ENCODE results near the gene TBX5. TPM values are rescaled to one million over a fixed set of nuclear protein-coding genes. Genes with fewer than 3 reads are reported as not detected.

TBX5 gene
- total and polyA plus RNA-seq, 4 experiments from 2014 or later: not detected

- ChIA-PET POLR2A (ENCODE audit: partially characterized antibody) (no interaction called here), CTCF (ENCODE audit: partially characterized antibody) (no interaction called here)
- peaks cover 49% of the 10 kb centered on the region for H3K27me3 ChIP-seq (ENCODE audit: insufficient read depth, low read length)
- H3K27me3 Mint-ChIP-seq: peaks cover 52 to 59% of the 10 kb centered on the region in 2 donors
- no peak overlapping the region for H3K4me3 ChIP-seq (ENCODE audit: low read length in 2 of 2)
- H3K9me3 Mint-ChIP-seq: peaks cover 0 to 7% (median 5%) of the 10 kb centered on the region in 8 donors
- peaks cover 0 to 5% (median 0%) of the 10 kb centered on the region in 4 donors for H3K4me1 Mint-ChIP-seq
- H3K9me3 ChIP-seq (ENCODE audit: control insufficient read depth in 1 of 2, low read length in 2 of 2): no peaks in the 10 kb centered on the region
- no peak overlapping the region for H3K27ac ChIP-seq (ENCODE audit: low read depth, low read length)
- H3K27ac Mint-ChIP-seq: no peak overlapping the region
- no peak overlapping the region for H3K4me3 Mint-ChIP-seq
- intact Hi-C loops (cut with micrococcal nuclease): no loop called here
- H3K36me3 ChIP-seq (ENCODE audit: insufficient read depth, low read length): no peaks in the 10 kb centered on the region
- no peaks in the 10 kb centered on the region for H3K36me3 Mint-ChIP-seq
- H3K4me1 ChIP-seq (ENCODE audit: insufficient read depth, low read length): no peaks in the 10 kb centered on the region
- DNase-seq: no peak
Observed at GRCh38 chr12:114403011-114403689, 2.8 kb downstream of the TBX5 start.

- Histone ChIP-seq H3K36me3 (ENCODE audit: insufficient read depth, low read length) (no peaks in the 10 kb centered on the region), H3K27ac (ENCODE audit: low read depth, low read length) (no peak overlapping the region), H3K27me3 (ENCODE audit: insufficient read depth, low read length) (peaks cover 49% of the 10 kb centered on the region), H3K4me3 (ENCODE audit: low read length in 2 of 2) (no peak overlapping the region), H3K9me3 (ENCODE audit: control insufficient read depth in 1 of 2, low read length in 2 of 2) (no peaks in the 10 kb centered on the region), H3K4me1 (ENCODE audit: insufficient read depth, low read length) (no peaks in the 10 kb centered on the region)
- intact Hi-C loops (cut with micrococcal nuclease): no loop called here
- ChIA-PET POLR2A (ENCODE audit: partially characterized antibody) (no interaction called here), CTCF (ENCODE audit: partially characterized antibody) (no interaction called here)
- Mint-ChIP-seq H3K27me3 (peaks cover 52 to 61% of the 10 kb centered on the region in 2 donors), H3K36me3 (no peaks in the 10 kb centered on the region), H3K4me1 (peaks cover 0 to 4% (median 0%) of the 10 kb centered on the region in 4 donors), H3K27ac (no peak overlapping the region), H3K4me3 (no peak overlapping the region), H3K9me3 (peaks cover 0 to 9% (median 5%) of the 10 kb centered on the region in 8 donors)
- no peak for DNase-seq
Observed at GRCh38 chr12:114402084-114402717, 3.7 kb downstream of the TBX5 start.

GRCh38 chr12:114401328-114402083 is 4.4 kb downstream of the TBX5 start:
- ChIA-PET CTCF (ENCODE audit: partially characterized antibody) (no interaction called here), POLR2A (ENCODE audit: partially characterized antibody) (no interaction called here)
- H3K27me3 ChIP-seq (ENCODE audit: insufficient read depth, low read length): peaks cover 50% of the 10 kb centered on the region
- Mint-ChIP-seq H3K27me3 (peaks cover 49 to 59% of the 10 kb centered on the region in 2 donors), H3K36me3 (no peaks in the 10 kb centered on the region), H3K27ac (no peak overlapping the region), H3K9me3 (peaks cover 0 to 10% (median 4%) of the 10 kb centered on the region in 8 donors), H3K4me3 (no peak overlapping the region), H3K4me1 (peaks cover 0 to 1% (median 0%) of the 10 kb centered on the region in 4 donors)
- intact Hi-C loops (cut with micrococcal nuclease): no loop called here
- H3K4me1 ChIP-seq (ENCODE audit: insufficient read depth, low read length): no peaks in the 10 kb centered on the region
- DNase-seq: no peak
- H3K4me3 ChIP-seq (ENCODE audit: low read length in 2 of 2): no peak overlapping the region
- no peaks in the 10 kb centered on the region for H3K9me3 ChIP-seq (ENCODE audit: control insufficient read depth in 1 of 2, low read length in 2 of 2)
- no peaks in the 10 kb centered on the region for H3K36me3 ChIP-seq (ENCODE audit: insufficient read depth, low read length)
- no peak overlapping the region for H3K27ac ChIP-seq (ENCODE audit: low read depth, low read length)

GRCh38 chr12:114400925-114401324 is 5.0 kb downstream of the TBX5 start:
- Histone ChIP-seq H3K9me3 (ENCODE audit: control insufficient read depth in 1 of 2, low read length in 2 of 2) (no peaks in the 10 kb centered on the region), H3K4me3 (ENCODE audit: low read length in 2 of 2) (no peak overlapping the region), H3K27ac (ENCODE audit: low read depth, low read length) (no peak overlapping the region), H3K36me3 (ENCODE audit: insufficient read depth, low read length) (no peaks in the 10 kb centered on the region), H3K27me3 (ENCODE audit: insufficient read depth, low read length) (peaks cover 50% of the 10 kb centered on the region), H3K4me1 (ENCODE audit: insufficient read depth, low read length) (no peaks in the 10 kb centered on the region)
- Mint-ChIP-seq H3K9me3 (peaks cover 0 to 10% (median 4%) of the 10 kb centered on the region in 8 donors), H3K36me3 (no peaks in the 10 kb centered on the region), H3K27me3 (peaks cover 46 to 56% of the 10 kb centered on the region in 2 donors), H3K4me1 (no peaks in the 10 kb centered on the region), H3K4me3 (no peak overlapping the region), H3K27ac (no peak overlapping the region)
- ChIA-PET CTCF (ENCODE audit: partially characterized antibody) (no interaction called here), POLR2A (ENCODE audit: partially characterized antibody) (no interaction called here)
- DNase-seq: no peak
- intact Hi-C loops (cut with micrococcal nuclease): no loop called here

GRCh38 chr12:114400361-114400811 is 5.6 kb downstream of the TBX5 start:
- no peaks in the 10 kb centered on the region for H3K36me3 ChIP-seq (ENCODE audit: insufficient read depth, low read length)
- H3K27ac ChIP-seq (ENCODE audit: low read depth, low read length): no peak overlapping the region
- no peak for DNase-seq
- Mint-ChIP-seq H3K9me3 (peaks cover 0 to 11% (median 4%) of the 10 kb centered on the region in 8 donors), H3K27ac (no peak overlapping the region), H3K36me3 (no peaks in the 10 kb centered on the region), H3K4me3 (peak overlapping the region in 1 of 8 donors; percentile 35), H3K27me3 (peaks cover 51 to 56% of the 10 kb centered on the region in 2 donors), H3K4me1 (peaks cover 0 to 3% (median under 1%) of the 10 kb centered on the region in 4 donors)
- intact Hi-C loops (cut with micrococcal nuclease): no loop called here
- POLR2A ChIA-PET (ENCODE audit: partially characterized antibody): no interaction called here
- H3K4me1 ChIP-seq (ENCODE audit: insufficient read depth, low read length): no peaks in the 10 kb centered on the region
- no peaks in the 10 kb centered on the region for H3K9me3 ChIP-seq (ENCODE audit: control insufficient read depth in 1 of 2, low read length in 2 of 2)
- H3K4me3 ChIP-seq (ENCODE audit: low read length in 2 of 2): no peak overlapping the region
- H3K27me3 ChIP-seq (ENCODE audit: insufficient read depth, low read length): peaks cover 53% of the 10 kb centered on the region
- CTCF ChIA-PET (ENCODE audit: partially characterized antibody): no interaction called here

GRCh38 chr12:114399664-114400211 is 6.2 kb downstream of the TBX5 start:
- POLR2A ChIA-PET (ENCODE audit: partially characterized antibody): no interaction called here

More at GRCh38 chr12:114399664-114400211, 6.2 kb downstream of the TBX5 start:
- Histone ChIP-seq H3K27me3 (ENCODE audit: insufficient read depth, low read length) (peaks cover 55% of the 10 kb centered on the region), H3K9me3 (ENCODE audit: control insufficient read depth in 1 of 2, low read length in 2 of 2) (no peaks in the 10 kb centered on the region), H3K4me3 (ENCODE audit: low read length in 2 of 2) (no peak overlapping the region), H3K27ac (ENCODE audit: low read depth, low read length) (no peak overlapping the region), H3K4me1 (ENCODE audit: insufficient read depth, low read length) (no peaks in the 10 kb centered on the region), H3K36me3 (ENCODE audit: insufficient read depth, low read length) (no peaks in the 10 kb centered on the region)
- DNase-seq: no peak
- Mint-ChIP-seq H3K4me1 (peaks cover 0 to 5% (median 2%) of the 10 kb centered on the region in 4 donors), H3K27me3 (peaks cover 54 to 60% of the 10 kb centered on the region in 2 donors), H3K4me3 (no peak overlapping the region), H3K9me3 (peaks cover 0 to 14% (median 4%) of the 10 kb centered on the region in 8 donors), H3K36me3 (no peaks in the 10 kb centered on the region), H3K27ac (no peak overlapping the region)
- intact Hi-C loops (cut with micrococcal nuclease): no loop called here
- CTCF ChIA-PET (ENCODE audit: partially characterized antibody): no interaction called here
